Activated naive CD8-positive, alpha-beta T cell treated with anti-CD3 and anti-CD28 coated beads, Interleukin-2, amount 50 U/mL, for 24 hours (primary cell): ENCODE measurements around the gene NLRP10.
"Not testable (repeated sequence)": the region's sequence is repeated elsewhere in the genome, so short reads cannot be mapped to it uniquely, and the experiment has no call there.

Experiments
- ATAC-seq: fragments of 150-1000 bp; cut with Tn5 transposase; one replicate; pipeline ENCODE4 v1.10.0; 2021
- DNase-seq: peaks from one replicate; pipeline ENCODE4 v3.0.0; 2021
- H3K27ac Mint-ChIP-seq: one replicate; pipeline ENCODE4 v1.8.0; 2021; ENCODE audit warnings: mild to moderate bottlenecking, mixed read lengths
- H3K27me3 Mint-ChIP-seq: one replicate; pipeline ENCODE4 v1.8.0; 2021; ENCODE audit warnings: mixed read lengths
- H3K36me3 Mint-ChIP-seq: one replicate; pipeline ENCODE4 v1.8.0; 2021; ENCODE audit warnings: low read depth, mixed read lengths
- H3K4me1 Mint-ChIP-seq: one replicate; pipeline ENCODE4 v1.8.0; 2021; ENCODE audit warnings: mixed read lengths
- H3K4me3 Mint-ChIP-seq: one replicate; pipeline ENCODE4 v1.8.0; 2021; ENCODE audit warnings: mild to moderate bottlenecking, moderate library complexity, mixed read lengths
- H3K9me3 Mint-ChIP-seq: one replicate; pipeline ENCODE4 v1.8.0; 2021; ENCODE audit warnings: mixed read lengths

The NLRP10 gene

GRCh38 chr11:7965386-7965785 is at the start of gene NLRP10:
Gene NLRP10 (minus strand): TSS chr11:7965447. CDS start chr11:7963495, 1,952 bp downstream.
- no peak for ATAC-seq
- H3K4me3 Mint-ChIP-seq: no peak within 1 kb of the TSS
- no peaks in the 10 kb centered on the region for H3K36me3 Mint-ChIP-seq
- no peak within 1 kb of the TSS for H3K27ac Mint-ChIP-seq
- DNase-seq: no peak
- H3K9me3 Mint-ChIP-seq: no peaks in the 10 kb centered on the region
- peaks cover 2% of the 10 kb centered on the region for H3K27me3 Mint-ChIP-seq
- H3K4me1 Mint-ChIP-seq: no peaks in the 10 kb centered on the region

DNA sequence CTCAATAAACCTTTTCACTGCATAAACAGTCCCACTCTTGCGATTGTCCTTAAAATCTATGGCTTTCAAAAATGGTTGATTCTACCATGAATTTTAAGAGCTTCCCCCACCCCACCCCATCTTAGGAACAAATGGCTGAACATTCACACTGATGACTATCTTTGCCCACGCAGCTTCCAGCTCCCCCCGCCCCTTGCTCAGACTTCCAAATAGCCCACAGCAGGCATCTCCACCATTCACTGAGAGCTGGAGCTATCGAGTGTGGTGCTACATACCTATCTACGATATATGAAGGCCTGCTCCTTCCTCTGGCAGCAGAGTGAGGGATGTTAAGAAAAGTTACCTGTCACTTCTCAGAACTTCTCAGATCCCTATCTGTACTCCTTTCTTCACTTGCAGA is 48.6 kb upstream of the NLRP10 start:
- Mint-ChIP-seq H3K9me3 (no peaks in the 10 kb centered on the region), H3K4me3 (no peak overlapping the region), H3K27me3 (peaks cover 23% of the 10 kb centered on the region), H3K4me1 (peaks cover 5% of the 10 kb centered on the region), H3K27ac (no peak overlapping the region), H3K36me3 (no peaks in the 10 kb centered on the region)
- ATAC-seq: no peak
- DNase-seq: no peak

DNA sequence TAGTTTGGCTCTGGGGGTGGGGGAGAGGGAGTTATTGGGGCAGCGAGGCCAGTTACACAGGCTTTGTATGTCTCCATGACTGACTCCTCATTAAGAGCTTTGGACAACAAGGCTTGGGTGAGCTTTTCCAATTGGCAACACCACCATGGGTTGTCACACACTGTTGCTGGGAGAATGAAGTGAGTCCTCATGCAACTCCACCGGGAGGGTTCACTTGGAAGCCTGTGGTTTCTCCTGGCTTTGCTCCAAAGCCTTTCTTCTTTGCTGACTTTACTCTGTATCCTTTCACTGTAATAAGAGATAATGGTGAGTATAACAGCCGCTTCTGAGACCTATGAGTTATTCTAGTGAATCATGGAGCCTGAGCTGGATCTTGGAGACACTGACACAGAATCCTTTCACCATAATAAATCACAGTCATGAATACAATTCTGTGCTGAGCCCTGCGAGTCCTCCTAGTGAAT is 46.8 kb upstream of the NLRP10 start:
- ATAC-seq: no peak
- no peaks in the 10 kb centered on the region for H3K4me1 Mint-ChIP-seq
- peaks cover 14% of the 10 kb centered on the region for H3K27me3 Mint-ChIP-seq
- no peak overlapping the region for H3K4me3 Mint-ChIP-seq
- DNase-seq: no peak
- H3K9me3 Mint-ChIP-seq: no peaks in the 10 kb centered on the region
- no peaks in the 10 kb centered on the region for H3K36me3 Mint-ChIP-seq
- H3K27ac Mint-ChIP-seq: no peak overlapping the region

DNA sequence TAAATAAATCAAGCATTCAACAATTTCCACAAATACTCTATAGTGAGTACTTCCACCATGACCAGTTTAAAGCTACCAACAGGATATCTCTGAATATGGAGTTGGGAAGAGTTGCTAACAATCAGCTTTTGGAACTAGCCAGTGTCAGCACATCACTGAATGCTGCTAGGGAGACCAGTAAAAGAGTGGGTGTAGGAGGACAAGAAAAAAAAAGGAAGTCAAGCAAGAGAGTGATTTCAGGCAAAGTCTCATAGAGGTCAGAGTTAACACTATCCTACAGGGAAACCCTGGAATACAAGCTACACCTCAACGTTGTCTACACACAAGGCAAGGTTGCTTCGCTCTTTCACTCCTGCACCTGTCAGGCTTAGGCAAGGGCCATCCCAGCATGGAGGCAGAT is 46.1 kb upstream of the NLRP10 start:
- Mint-ChIP-seq H3K9me3 (no peaks in the 10 kb centered on the region), H3K36me3 (no peaks in the 10 kb centered on the region), H3K4me1 (no peaks in the 10 kb centered on the region), H3K4me3 (no peak overlapping the region), H3K27ac (no peak overlapping the region), H3K27me3 (peaks cover 8% of the 10 kb centered on the region)
- ATAC-seq (no peak), DNase-seq (no peak)

GRCh38 chr11:8009856-8010255 is 44.6 kb upstream of the NLRP10 start:
- DNase-seq (no peak), ATAC-seq (no peak)
- no peaks in the 10 kb centered on the region for H3K4me1 Mint-ChIP-seq
- H3K27me3 Mint-ChIP-seq: peaks cover 4% of the 10 kb centered on the region
- no peaks in the 10 kb centered on the region for H3K9me3 Mint-ChIP-seq
- H3K27ac Mint-ChIP-seq: no peak overlapping the region
- no peak overlapping the region for H3K4me3 Mint-ChIP-seq
- H3K36me3 Mint-ChIP-seq: no peaks in the 10 kb centered on the region

GRCh38 chr11:8008212-8008611 is 43.0 kb upstream of the NLRP10 start:
- ATAC-seq: peak; percentile 33
- Mint-ChIP-seq H3K36me3 (no peaks in the 10 kb centered on the region), H3K4me1 (peaks cover 2% of the 10 kb centered on the region), H3K9me3 (no peaks in the 10 kb centered on the region), H3K27ac (no peak overlapping the region), H3K27me3 (peaks cover 2% of the 10 kb centered on the region), H3K4me3 (no peak overlapping the region)
- no peak for DNase-seq

DNA sequence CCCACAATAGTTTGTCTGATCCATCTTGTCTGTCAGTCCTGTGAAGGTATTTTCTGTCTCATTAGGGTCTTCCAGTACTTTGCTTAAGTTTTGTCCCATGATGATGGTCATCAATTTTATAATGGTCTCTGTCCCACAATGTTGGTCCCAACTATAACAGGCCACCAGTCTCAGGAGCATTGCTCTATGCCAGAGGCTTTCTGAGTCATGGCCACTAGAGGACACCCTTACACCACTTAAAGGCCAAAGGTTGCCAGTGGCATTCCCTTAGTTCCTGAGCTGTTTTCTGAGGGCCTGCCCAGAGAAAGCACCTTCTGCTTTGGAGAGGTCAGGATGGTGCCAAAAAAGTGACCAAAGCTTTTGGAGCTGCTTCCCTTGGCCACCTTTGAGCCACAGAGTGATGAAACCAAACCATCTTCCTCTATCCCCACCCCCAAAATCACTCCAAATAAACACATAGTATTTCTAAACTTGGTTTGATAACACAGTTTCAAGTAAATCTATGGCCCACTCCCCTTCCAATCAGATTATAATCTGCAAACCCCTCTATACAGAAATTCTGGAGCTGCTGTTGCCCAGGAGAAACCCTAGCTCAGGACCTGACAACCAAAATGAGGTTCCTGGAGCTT is 41.2 kb upstream of the NLRP10 start:
- H3K36me3 Mint-ChIP-seq: no peaks in the 10 kb centered on the region

GRCh38 chr11:8005556-8005955 is 40.3 kb upstream of the NLRP10 start:
- DNase-seq: no peak
- H3K9me3 Mint-ChIP-seq: no peaks in the 10 kb centered on the region
- ATAC-seq: no peak
- H3K27me3 Mint-ChIP-seq: peaks cover 2% of the 10 kb centered on the region
- no peak overlapping the region for H3K27ac Mint-ChIP-seq
- no peak overlapping the region for H3K4me3 Mint-ChIP-seq
- peaks cover 7% of the 10 kb centered on the region for H3K36me3 Mint-ChIP-seq
- H3K4me1 Mint-ChIP-seq: peaks cover 6% of the 10 kb centered on the region

More for the DNA sequence above, 41.2 kb upstream of the NLRP10 start:
- Mint-ChIP-seq H3K4me1 (peaks cover 6% of the 10 kb centered on the region), H3K27me3 (peaks cover 2% of the 10 kb centered on the region), H3K27ac (no peak overlapping the region), H3K4me3 (no peak overlapping the region), H3K9me3 (no peaks in the 10 kb centered on the region)
- DNase-seq (peak; percentile 44), ATAC-seq (peak; percentile 79)

DNA sequence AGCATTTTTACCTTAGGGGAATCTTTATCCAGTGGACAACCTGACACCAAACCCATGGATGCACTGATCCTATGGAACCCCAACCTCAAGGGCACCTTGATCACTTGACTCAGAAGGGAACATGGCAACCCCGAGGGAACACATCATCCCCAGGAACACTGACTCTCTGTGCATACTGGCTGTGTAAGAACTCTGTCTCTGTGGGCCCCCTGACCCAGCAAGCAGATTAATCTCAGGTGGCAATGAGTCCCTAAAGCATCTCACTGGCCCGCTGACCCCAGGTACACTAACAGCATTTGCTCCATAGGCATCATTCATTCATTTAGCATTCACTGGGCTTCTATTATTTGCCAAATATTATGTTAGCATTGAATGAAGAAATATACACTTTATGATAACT is 38.8 kb upstream of the NLRP10 start:
- peaks cover 14% of the 10 kb centered on the region for H3K36me3 Mint-ChIP-seq
- ATAC-seq (no peak), DNase-seq (no peak)
- H3K4me3 Mint-ChIP-seq: no peak overlapping the region
- H3K27ac Mint-ChIP-seq: no peak overlapping the region
- peaks cover 6% of the 10 kb centered on the region for H3K4me1 Mint-ChIP-seq
- no peaks in the 10 kb centered on the region for H3K9me3 Mint-ChIP-seq
- H3K27me3 Mint-ChIP-seq: peaks cover 2% of the 10 kb centered on the region

DNA sequence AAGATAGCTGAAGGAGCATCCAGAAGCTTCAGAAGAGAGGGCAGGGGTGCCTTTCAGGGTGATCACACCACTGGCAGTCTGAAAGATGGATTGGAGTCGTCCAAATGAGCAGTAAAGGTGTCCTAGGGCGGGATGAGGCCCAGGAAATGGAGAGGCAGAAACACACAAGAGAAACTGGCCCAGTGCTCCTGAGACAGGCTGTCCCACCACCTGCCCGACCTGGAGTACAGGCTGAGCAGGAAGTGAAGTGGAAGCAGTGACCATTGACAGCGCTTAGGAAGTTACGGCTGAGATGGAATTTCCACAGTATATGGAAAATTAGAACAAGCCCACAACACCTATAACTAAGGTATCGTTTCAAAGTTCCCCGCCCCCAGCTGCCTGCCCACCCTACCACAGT is 37.9 kb upstream of the NLRP10 start:
- Mint-ChIP-seq H3K4me3 (no peak overlapping the region), H3K27ac (no peak overlapping the region), H3K4me1 (peaks cover 6% of the 10 kb centered on the region), H3K36me3 (peaks cover 17% of the 10 kb centered on the region), H3K27me3 (no peaks in the 10 kb centered on the region), H3K9me3 (no peaks in the 10 kb centered on the region)
- no peak for ATAC-seq
- DNase-seq: no peak

GRCh38 chr11:8002676-8003075 is 37.4 kb upstream of the NLRP10 start:
- DNase-seq (no peak), ATAC-seq (no peak)
- Mint-ChIP-seq H3K4me3 (no peak overlapping the region), H3K27ac (no peak overlapping the region), H3K4me1 (peaks cover 6% of the 10 kb centered on the region), H3K27me3 (no peaks in the 10 kb centered on the region), H3K9me3 (no peaks in the 10 kb centered on the region), H3K36me3 (peaks cover 20% of the 10 kb centered on the region)

- Mint-ChIP-seq H3K4me3 (no peak overlapping the region), H3K27me3 (no peaks in the 10 kb centered on the region), H3K36me3 (peaks cover 42% of the 10 kb centered on the region), H3K9me3 (no peaks in the 10 kb centered on the region), H3K4me1 (peaks cover 6% of the 10 kb centered on the region), H3K27ac (no peak overlapping the region)
- ATAC-seq: no peak
- no peak for DNase-seq
These were observed 35.1 kb upstream of the NLRP10 start for GRCh38 chr11:8000390-8000789.

DNA sequence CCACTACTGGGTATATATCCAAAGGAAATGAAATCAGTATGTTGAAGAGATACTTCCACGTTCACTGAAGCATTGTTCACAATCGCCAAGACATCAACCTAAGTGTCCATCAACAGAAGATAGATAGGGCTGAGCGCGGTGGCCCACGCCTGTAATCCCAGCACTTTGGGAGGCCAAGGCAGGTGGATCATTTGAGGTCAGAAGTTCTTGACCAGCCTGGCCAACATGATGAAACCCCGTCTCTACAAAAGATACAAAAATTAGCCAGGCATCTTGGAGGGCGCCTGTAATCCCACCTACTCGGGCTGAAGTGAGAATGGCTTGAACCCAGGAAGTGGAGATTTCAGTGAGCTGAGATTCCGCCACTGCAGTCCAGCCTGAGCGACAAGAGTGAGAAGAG is 34.5 kb upstream of the NLRP10 start:
- Mint-ChIP-seq H3K27me3 (no peaks in the 10 kb centered on the region), H3K9me3 (no peaks in the 10 kb centered on the region), H3K4me1 (peaks cover 6% of the 10 kb centered on the region), H3K4me3 (no peak overlapping the region), H3K36me3 (peaks cover 47% of the 10 kb centered on the region), H3K27ac (no peak overlapping the region)
- DNase-seq (no peak), ATAC-seq (no peak)

- no peak overlapping the region for H3K27ac Mint-ChIP-seq
- H3K36me3 Mint-ChIP-seq: peaks cover 71% of the 10 kb centered on the region
- H3K27me3 Mint-ChIP-seq: no peaks in the 10 kb centered on the region
- DNase-seq (no peak), ATAC-seq (no peak)
- H3K4me1 Mint-ChIP-seq: peaks cover 9% of the 10 kb centered on the region
- H3K4me3 Mint-ChIP-seq: no peak overlapping the region
- no peaks in the 10 kb centered on the region for H3K9me3 Mint-ChIP-seq
These were observed 29.5 kb upstream of the NLRP10 start for GRCh38 chr11:7994581-7995278.

GRCh38 chr11:7987560-7987883 is 22.3 kb upstream of the NLRP10 start:
- not testable (repeated sequence) for DNase-seq, H3K27me3 Mint-ChIP-seq, H3K9me3 Mint-ChIP-seq, ATAC-seq
- H3K27ac Mint-ChIP-seq: peak overlapping the region; percentile 98
- H3K4me1 Mint-ChIP-seq: peaks cover 41% of the 10 kb centered on the region
- peaks cover 34% of the 10 kb centered on the region for H3K36me3 Mint-ChIP-seq
- H3K4me3 Mint-ChIP-seq: peak overlapping the region; percentile 94
